ENCODE data around the gene NDUFV1. TPM values are rescaled to one million over a fixed set of nuclear protein-coding genes. Genes with fewer than 3 reads are reported as not detected.

The NDUFV1 gene
- total and polyA plus RNA-seq, 9 of the 15 experiments (the other 6 are each of a cell fraction or from before 2014, with no cell fraction given), result 10.8 to 423 (median 209) TPM

GRCh38 chr11:67606492-67607295 is at the start of gene NDUFV1 (continued):
- peak; percentile 63 for TF ChIP-seq HMGN3 (IDR thresholded peaks at IDR 0.05; ENCODE audit: borderline replicate concordance, extremely low read depth, insufficient read length, low read depth, low read length)
- no peak for TF ChIP-seq NELFE (IDR thresholded peaks at IDR 0.05; ENCODE audit: insufficient read depth, insufficient read length)
- TF ChIP-seq DACH1 (IDR thresholded peaks at IDR 0.05; ENCODE audit: partially characterized antibody), result no peak
- TF ChIP-seq HBP1 (CRISPR knock-in tag; IDR thresholded peaks at IDR 0.05), result no peak
- no peak for TF ChIP-seq NFE2 (IDR thresholded peaks at IDR 0.05; ENCODE audit: low read depth)
- TF ChIP-seq RFX1 (IDR thresholded peaks at IDR 0.05), result no peak
- TF ChIP-seq ELK3 (CRISPR knock-in tag; IDR thresholded peaks at IDR 0.05), result no peak
- TF ChIP-seq MECOM (CRISPR knock-in tag; IDR thresholded peaks at IDR 0.05), result no peak
- TF ChIP-seq DNMT1 (IDR thresholded peaks at IDR 0.05), result no peak
- peak; percentile 85 for TF ChIP-seq MAX (CRISPR knock-in tag; IDR thresholded peaks at IDR 0.05)
- no peak for TF ChIP-seq ZNF23 (CRISPR knock-in tag; IDR thresholded peaks at IDR 0.05)
- no peak for TF ChIP-seq ADNP (tag; IDR thresholded peaks at IDR 0.05)
- no peak for TF ChIP-seq TAF7 (tag; IDR thresholded peaks at IDR 0.05)
- TF ChIP-seq ZC3H8 (IDR thresholded peaks at IDR 0.05), result no peak
- TF ChIP-seq LEF1 (IDR thresholded peaks at IDR 0.05), result no peak
- TF ChIP-seq HNRNPH1 (optimal IDR thresholded peaks at IDR 0.05; ENCODE audit: low read depth, low read length), result no peak
- no peak for TF ChIP-seq KAT8 (IDR thresholded peaks at IDR 0.05; ENCODE audit: low read depth)
- TF ChIP-seq SP1 (CRISPR knock-in tag; IDR thresholded peaks at IDR 0.05), result peak; percentile 92
- peak; percentile 85; the same call in 1 of the 2 replicates for TF ChIP-seq HDGF (IDR thresholded peaks at IDR 0.05)
- TF ChIP-seq ZNF121 (CRISPR knock-in tag; conservative IDR thresholded peaks at IDR 0.05), result no peak
- peak; percentile 93 for TF ChIP-seq ZNF263 (CRISPR knock-in tag; IDR thresholded peaks at IDR 0.05; ENCODE audit: borderline replicate concordance)
- no peak for TF ChIP-seq PREB (CRISPR knock-in tag; IDR thresholded peaks at IDR 0.05)
- TF ChIP-seq RAD51 (IDR thresholded peaks at IDR 0.05; ENCODE audit: borderline replicate concordance, low read depth), result no peak
- TF ChIP-seq CBFB (CRISPR knock-in tag; IDR thresholded peaks at IDR 0.05), result no peak
- TF ChIP-seq KLF6 (CRISPR knock-in tag; IDR thresholded peaks at IDR 0.05; ENCODE audit: borderline replicate concordance), result no peak
- TF ChIP-seq ZC3H11A (IDR thresholded peaks at IDR 0.05; ENCODE audit: low read depth, low read length), result no peak
- TF ChIP-seq GABPB1 (CRISPR knock-in tag; IDR thresholded peaks at IDR 0.05), result peak; percentile 91
- TF ChIP-seq MAFF (IDR thresholded peaks at IDR 0.05; ENCODE audit: low read length), result no peak
